ENCODE measurements around the gene HAS3. TPM values are rescaled to one million over a fixed set of nuclear protein-coding genes. Genes with fewer than 3 reads are reported as not detected.

The HAS3 gene
- total and polyA plus RNA-seq, 2 donors (not counting 3 experiments of a cell fraction or from before 2014, with no cell fraction given), result 1.5 to 1.8 TPM

GRCh38 chr16:69069504-69069903 is 35.9 kb upstream of the HAS3 start:
- H3K27ac ChIP-seq (ENCODE audit: insufficient read depth, low read depth, low read length), result no peak overlapping the region
- DNase-seq (ENCODE audit: low read depth, low spot score) (no peak), FAIRE-seq (no peak)
- dilution Hi-C loops (cut with MboI; ENCODE audit: extremely low pct_ligation_motif_present, low sequenced_read_pairs), result no loop called here
- no peaks in the 10 kb centered on the region for H3K27me3 ChIP-seq (ENCODE audit: control insufficient read depth in 2 of 2, insufficient read depth in 2 of 2, low read length in 2 of 2)
- intact Hi-C loops (cut with micrococcal nuclease), result no loop called here
- CTCF ChIA-PET, result no interaction called here
- no peak overlapping the region for H3K9ac ChIP-seq (replicated peaks; ENCODE audit: extremely low read depth, insufficient read depth, low read length)
- no peak overlapping the region for H3K4me3 ChIP-seq (replicated peaks in 1 of 3; ENCODE audit: insufficient read depth in 1 of 3, low read depth in 1 of 3, low read length in 3 of 3)
- no TSS peak for BruUV-seq (replicated peaks)
- no peaks in the 10 kb centered on the region for H3K79me2 ChIP-seq (ENCODE audit: control insufficient read depth, insufficient read depth, low read length)
- H2AFZ ChIP-seq (ENCODE audit: low read depth, low read length), result no peak overlapping the region
- no peaks in the 10 kb centered on the region for H3K36me3 ChIP-seq (ENCODE audit: control insufficient read depth in 2 of 2, extremely low read depth in 1 of 2, insufficient read depth in 2 of 2, low read length in 2 of 2)
- POLR2A ChIA-PET, result no interaction called here
- no peak for TF ChIP-seq POLR2AphosphoS5 (IDR thresholded peaks at IDR 0.05; ENCODE audit: insufficient read depth, low read depth, low read length)
- TF ChIP-seq CTCF (IDR thresholded peaks at IDR 0.05; ENCODE audit: extremely low read depth in 1 of 2, insufficient read depth in 1 of 2, low read depth in 1 of 2, low read length in 2 of 2), result no peak
- TF ChIP-seq MAX (IDR thresholded peaks at IDR 0.05; ENCODE audit: insufficient read depth, insufficient read length), result no peak
- no peak for TF ChIP-seq EZH2 (IDR thresholded peaks at IDR 0.05; ENCODE audit: borderline replicate concordance, low read depth, low read length, severe bottlenecking)
- no peak for TF ChIP-seq POLR2A (IDR thresholded peaks at IDR 0.05; ENCODE audit: low read depth, low read length)
- TF ChIP-seq JUN (IDR thresholded peaks at IDR 0.05; ENCODE audit: borderline replicate concordance, insufficient read depth, insufficient read length, low read depth), result no peak
- no peak for TF ChIP-seq GATA2 (IDR thresholded peaks at IDR 0.05; ENCODE audit: insufficient read depth, insufficient read length, low read depth, low read length)
- TF ChIP-seq MYC (IDR thresholded peaks at IDR 0.05; ENCODE audit: low read depth, low read length), result no peak
- TF ChIP-seq FOS (IDR thresholded peaks at IDR 0.05; ENCODE audit: borderline replicate concordance, insufficient read depth, low read length), result no peak
- H3K4me2 ChIP-seq (ENCODE audit: insufficient read depth, low read length), result no peak overlapping the region
- H4K20me1 ChIP-seq (replicated peaks; ENCODE audit: control insufficient read depth, extremely low read depth, insufficient read depth, low read length), result no peaks in the 10 kb centered on the region
- peaks cover 3% of the 10 kb centered on the region for H3K4me1 ChIP-seq (ENCODE audit: control insufficient read depth, extremely low read depth, insufficient read depth, low read length)
- no peaks in the 10 kb centered on the region for H3K9me1 ChIP-seq (replicated peaks; ENCODE audit: control insufficient read depth, extremely low read depth, insufficient read depth, low read length)
- no peaks in the 10 kb centered on the region for H3K9me3 ChIP-seq (replicated peaks; ENCODE audit: control insufficient read depth, insufficient read depth, low read length)
